HL-60 (cell line): ENCODE measurements around the gene TMPRSS11F.

Source experiments
- GABPA ChIP-seq: IDR thresholded peaks from 2 replicates; pipeline ENCODE4 v1.6.1; 2012; ENCODE audit warnings: low read depth
- TF ChIP-seq, protein P1 (sequence below): IDR thresholded peaks from one replicate; pipeline ENCODE4 v1.5.1; 2011; ENCODE audit warnings: low read length, control low read depth, inconsistent platforms; ENCODE audit not compliant: insufficient read depth

DNA sequence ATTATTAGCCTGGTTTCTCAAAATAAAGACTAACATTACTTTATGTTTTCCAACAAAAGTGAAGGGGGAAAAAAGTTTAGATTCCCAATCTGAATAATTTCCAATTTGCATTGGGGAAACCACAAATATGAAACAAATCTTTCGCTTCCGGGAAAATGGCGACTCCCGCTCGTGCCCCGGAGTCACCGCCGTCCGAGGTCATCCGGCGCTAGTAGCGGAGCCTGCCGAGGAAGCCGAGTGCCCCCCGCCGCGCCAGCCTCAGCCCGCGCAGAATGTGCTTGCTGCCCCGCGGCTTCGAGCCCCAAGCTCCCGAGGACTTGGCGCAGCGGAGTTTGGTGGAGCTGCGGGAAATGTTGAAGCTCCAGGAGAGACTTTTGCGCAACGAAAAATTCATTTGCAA is 91.4 kb downstream of the TMPRSS11F start:
- TF ChIP-seq, protein P1, sequence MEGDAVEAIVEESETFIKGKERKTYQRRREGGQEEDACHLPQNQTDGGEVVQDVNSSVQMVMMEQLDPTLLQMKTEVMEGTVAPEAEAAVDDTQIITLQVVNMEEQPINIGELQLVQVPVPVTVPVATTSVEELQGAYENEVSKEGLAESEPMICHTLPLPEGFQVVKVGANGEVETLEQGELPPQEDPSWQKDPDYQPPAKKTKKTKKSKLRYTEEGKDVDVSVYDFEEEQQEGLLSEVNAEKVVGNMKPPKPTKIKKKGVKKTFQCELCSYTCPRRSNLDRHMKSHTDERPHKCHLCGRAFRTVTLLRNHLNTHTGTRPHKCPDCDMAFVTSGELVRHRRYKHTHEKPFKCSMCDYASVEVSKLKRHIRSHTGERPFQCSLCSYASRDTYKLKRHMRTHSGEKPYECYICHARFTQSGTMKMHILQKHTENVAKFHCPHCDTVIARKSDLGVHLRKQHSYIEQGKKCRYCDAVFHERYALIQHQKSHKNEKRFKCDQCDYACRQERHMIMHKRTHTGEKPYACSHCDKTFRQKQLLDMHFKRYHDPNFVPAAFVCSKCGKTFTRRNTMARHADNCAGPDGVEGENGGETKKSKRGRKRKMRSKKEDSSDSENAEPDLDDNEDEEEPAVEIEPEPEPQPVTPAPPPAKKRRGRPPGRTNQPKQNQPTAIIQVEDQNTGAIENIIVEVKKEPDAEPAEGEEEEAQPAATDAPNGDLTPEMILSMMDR, result no peak
- no peak for TF ChIP-seq GABPA
